Adrenal gland (tissue), 5 donors: ENCODE results near the gene MAPRE3.

ENCODE experiments used
- POLR2A ChIP-seq, 2 donors: fragments of 450-650 bp; IDR thresholded peaks; one replicate each; pipeline ENCODE4 v1.6.1; 2017; ENCODE audit warnings: antibody characterized with exemption in 2 of 2, mild to moderate bottlenecking in 2 of 2, moderate library complexity in 1 of 2
- TF ChIP-seq, protein P1 (sequence below), 6 experiments: fragments of 450-650 bp in 4 of 6; fragments of 200-600 bp in 2 of 6; sonication (generic) in 1 of 6; IDR thresholded peaks; 1 replicate in 5 of 6; 2 replicates in 1 of 6; pipeline versions ENCODE4 v1.5.1 to v1.8.0; 2016 to 2021; ENCODE audit warnings: antibody characterized with exemption in 6 of 6, mild to moderate bottlenecking in 2 of 6, moderate library complexity in 1 of 6
- donor health status: DM: no; HTN: no; CAD: no.

DNA sequence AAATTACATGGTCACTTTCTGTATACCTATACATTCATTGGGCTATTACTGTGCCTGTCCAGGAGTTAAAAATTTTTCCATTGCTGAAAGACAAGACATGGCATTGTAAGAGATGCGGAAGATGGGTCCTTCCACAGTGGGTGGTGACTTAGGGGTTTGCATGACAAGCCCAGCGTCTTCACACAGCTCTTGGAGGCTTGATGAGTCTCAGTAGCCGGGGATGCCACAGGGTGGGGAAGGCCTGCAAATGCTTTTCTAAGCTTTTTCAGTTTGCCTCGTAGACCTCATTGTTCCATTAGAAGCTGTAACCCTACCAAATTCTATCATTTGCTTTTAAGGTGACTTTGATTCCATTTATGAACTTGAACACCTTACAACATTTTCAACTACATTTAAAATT, 18.1 kb upstream of the MAPRE3 start:
- TF ChIP-seq POLR2A (IDR thresholded peaks at IDR 0.05), result no peak
- TF ChIP-seq, protein P1, sequence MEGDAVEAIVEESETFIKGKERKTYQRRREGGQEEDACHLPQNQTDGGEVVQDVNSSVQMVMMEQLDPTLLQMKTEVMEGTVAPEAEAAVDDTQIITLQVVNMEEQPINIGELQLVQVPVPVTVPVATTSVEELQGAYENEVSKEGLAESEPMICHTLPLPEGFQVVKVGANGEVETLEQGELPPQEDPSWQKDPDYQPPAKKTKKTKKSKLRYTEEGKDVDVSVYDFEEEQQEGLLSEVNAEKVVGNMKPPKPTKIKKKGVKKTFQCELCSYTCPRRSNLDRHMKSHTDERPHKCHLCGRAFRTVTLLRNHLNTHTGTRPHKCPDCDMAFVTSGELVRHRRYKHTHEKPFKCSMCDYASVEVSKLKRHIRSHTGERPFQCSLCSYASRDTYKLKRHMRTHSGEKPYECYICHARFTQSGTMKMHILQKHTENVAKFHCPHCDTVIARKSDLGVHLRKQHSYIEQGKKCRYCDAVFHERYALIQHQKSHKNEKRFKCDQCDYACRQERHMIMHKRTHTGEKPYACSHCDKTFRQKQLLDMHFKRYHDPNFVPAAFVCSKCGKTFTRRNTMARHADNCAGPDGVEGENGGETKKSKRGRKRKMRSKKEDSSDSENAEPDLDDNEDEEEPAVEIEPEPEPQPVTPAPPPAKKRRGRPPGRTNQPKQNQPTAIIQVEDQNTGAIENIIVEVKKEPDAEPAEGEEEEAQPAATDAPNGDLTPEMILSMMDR (IDR thresholded peaks at IDR 0.05), result no peak
